Hippocampal formation (tissue), 2 donors: ENCODE measurements around the gene TRIP13.

Source experiments
- DNase-seq, 2 donors: peaks; one replicate each; lab custom pipeline; 2025; lab: John Stamatoyannopoulos, UW

The TRIP13 gene

GRCh38 chr5:955886-956761 lies 63.4 kb downstream of the TRIP13 start:
- DNase-seq: no peak

GRCh38 chr5:956941-957747 lies 64.5 kb downstream of the TRIP13 start:
- no peak for DNase-seq

GRCh38 chr5:957748-958485 lies 65.2 kb downstream of the TRIP13 start:
- DNase-seq: no peak

DNA sequence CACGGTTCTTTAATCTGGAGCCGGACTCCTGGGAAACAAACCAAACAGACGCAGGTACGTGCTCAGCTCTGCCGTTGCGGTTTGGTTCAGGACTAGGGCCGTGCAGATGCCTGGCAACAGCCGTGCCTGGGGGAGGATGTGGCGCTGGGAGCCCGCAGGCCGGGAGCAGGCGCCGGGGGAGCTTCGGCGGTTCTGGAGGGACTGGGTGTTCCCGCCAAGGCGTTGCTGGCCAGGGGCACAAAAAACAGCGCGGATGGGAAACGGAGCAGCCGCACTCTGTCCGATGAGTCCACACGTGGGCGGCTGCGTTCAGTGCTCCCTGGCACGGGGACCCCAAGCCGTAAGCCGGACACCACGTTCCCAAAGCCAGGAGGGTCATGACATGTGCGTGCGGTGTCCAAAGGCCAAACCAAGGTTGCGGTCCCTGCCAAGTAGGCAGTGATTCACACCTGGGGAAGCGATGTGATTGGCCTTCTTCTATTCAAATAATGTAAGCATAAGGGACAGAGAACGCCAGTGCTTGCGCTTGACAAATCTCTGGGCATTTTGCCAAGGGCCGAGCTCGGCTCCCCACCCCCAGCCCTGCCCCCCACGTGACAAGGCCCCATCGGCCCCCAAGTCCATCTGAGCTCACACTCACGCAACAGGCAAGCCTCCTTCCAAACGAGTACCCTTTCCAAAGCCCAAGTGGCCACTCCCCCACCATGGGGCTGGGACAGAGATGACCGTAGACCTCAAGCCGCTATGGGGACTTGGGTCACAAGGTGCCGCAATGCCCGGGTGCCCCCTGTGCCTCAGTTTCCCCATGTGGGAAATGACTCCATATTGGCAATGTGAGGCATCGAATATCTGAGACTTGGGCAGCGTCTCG lies 66.3 kb downstream of the TRIP13 start:
- no peak for DNase-seq

GRCh38 chr5:959581-960531 lies 67.2 kb downstream of the TRIP13 start:
- DNase-seq: no peak

DNA sequence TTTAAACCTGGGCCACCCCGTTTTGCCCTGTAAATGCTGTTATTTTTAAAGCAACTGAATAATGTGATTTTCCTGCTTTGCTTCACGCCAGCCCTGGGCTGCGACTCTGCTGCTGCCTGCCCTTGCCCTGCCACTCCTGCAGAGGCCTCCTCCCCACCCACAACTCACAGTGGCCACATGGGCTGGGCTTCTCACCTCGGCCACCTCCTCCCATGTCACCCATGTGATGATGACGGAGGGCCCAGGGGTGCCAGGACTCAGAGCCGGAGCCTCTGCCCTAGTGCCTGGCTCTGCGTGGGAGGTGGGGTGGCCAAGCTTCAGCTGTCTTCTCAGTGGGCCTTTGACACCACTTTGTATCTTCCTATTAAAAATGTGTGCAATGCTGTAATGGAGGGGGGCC lies 67.9 kb downstream of the TRIP13 start:
- no peak for DNase-seq

DNA sequence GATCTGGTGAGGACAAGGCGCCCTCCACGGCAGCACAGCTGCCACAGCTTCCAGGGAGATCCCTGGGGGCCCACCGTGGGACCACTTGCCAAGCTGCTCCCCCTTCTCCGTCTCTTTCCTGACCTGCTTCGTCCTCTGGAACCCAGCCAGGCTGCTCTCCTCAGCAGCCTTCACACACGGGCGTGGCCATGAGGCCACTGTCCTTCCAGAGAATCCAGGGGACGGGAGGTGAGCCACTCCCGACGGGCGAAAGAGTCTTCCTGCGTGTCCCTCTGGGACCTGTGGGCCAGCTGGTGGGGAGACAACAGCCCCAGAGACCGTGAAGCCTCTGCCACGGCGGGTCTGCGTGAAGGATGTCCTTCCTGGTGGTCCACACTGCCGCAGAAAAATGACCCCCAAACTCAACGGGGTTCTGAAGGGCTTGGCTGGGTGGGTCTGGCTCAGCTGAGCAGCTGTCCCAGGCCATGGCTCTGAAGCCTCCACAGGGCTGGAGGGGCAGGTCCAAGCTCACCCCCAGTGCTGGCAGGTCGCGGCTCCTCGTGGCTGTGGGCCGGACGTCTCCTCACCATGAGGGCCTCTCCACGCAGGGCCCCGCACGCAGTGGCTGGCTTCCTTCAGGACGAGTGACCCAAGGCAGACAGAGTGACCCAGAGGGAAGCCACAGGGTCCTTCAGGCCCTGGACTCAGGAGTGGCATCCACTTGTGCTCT lies 68.5 kb downstream of the TRIP13 start:
- DNase-seq: no peak

- DNase-seq: no peak
Observed at GRCh38 chr5:961711-962240, 69.1 kb downstream of the TRIP13 start.

- DNase-seq: no peak
Observed at GRCh38 chr5:962386-962785, 69.7 kb downstream of the TRIP13 start.

- DNase-seq: no peak
Observed at GRCh38 chr5:962801-963200, 70.1 kb downstream of the TRIP13 start.

- DNase-seq: no peak
Observed at GRCh38 chr5:963310-963672, 70.6 kb downstream of the TRIP13 start.

GRCh38 chr5:963673-964531 lies 71.2 kb downstream of the TRIP13 start:
- DNase-seq: no peak

- no peak for DNase-seq
Observed at GRCh38 chr5:964821-965220, 72.1 kb downstream of the TRIP13 start.

DNA sequence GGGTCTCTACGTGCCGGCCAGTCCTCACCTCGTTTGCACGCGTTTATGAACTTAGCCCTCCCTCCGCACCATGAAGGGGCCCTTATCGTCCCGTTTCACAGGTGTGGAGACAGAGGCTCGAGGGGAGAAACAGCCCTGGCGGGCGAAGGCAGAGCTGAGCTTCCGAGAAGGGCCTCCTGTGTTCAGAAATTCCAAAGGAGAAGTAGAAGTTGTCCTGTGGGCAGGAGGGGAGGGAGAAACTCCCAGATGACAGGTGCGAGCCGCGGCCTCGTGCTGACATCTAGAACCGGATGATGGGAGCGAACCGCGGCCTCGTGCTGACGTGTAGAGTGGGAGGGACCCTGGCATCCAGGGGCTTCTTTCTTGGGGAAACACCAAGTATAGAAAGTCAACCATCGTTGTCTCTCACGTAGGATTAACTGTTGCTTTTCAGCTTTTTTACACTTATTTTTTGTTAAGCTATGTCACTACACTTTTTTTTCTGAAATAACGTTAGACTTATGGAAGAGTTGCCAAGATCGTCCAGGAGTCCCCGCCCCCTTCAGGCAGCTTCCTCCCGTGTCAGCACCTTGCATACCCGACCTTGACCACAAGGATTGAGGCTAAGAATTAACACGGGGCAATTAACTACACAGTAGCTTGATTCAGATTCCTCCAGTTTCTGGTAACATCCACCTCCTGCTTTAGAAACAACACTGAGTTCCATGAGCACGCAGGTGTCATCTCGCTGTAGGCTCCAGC lies 73.1 kb downstream of the TRIP13 start:
- DNase-seq: no peak

- DNase-seq: no peak
Observed at GRCh38 chr5:966345-966710, 73.6 kb downstream of the TRIP13 start.

GRCh38 chr5:966941-967340 lies 74.3 kb downstream of the TRIP13 start:
- DNase-seq: no peak
